ENCODE results near the gene LRRN4CL. TPM values are rescaled to one million over a fixed set of nuclear protein-coding genes. Genes with fewer than 3 reads are reported as not detected.

The LRRN4CL gene
- total and polyA plus RNA-seq, 2 of the 8 experiments (the other 6 are each of a cell fraction or from before 2014, with no cell fraction given), result 0.05 to 0.26 TPM

DNA sequence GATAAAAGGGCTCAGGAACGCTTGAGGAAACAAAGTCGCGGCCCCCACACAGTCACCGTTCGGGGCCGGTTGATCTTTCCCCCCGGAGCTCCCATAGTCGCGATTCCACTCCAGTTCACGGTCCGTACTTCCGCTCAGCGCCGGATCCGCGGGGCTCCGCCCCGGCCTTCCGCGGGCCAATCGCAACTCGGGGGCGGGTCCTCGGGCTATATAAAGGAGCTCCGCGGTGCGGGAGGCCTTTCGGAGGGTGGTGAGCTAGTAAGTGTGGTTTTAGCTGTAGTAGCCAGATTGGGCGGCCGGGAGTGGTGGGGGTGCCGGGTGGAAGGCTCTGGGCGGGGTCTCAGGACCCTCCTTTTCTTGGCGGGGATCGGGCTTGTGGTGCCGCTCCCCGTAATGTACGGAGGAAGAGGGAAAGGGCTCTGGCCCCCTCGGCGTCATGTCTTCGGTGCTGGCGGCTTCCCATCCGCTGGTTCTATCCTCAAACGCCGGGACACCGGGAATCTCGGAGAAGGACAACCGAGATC is 24.2 kb downstream of the LRRN4CL start, which contains the start of the genes C11orf98 and CSKMT (continued):
- TF ChIP-seq CBX5 (IDR thresholded peaks at IDR 0.05; ENCODE audit: low read depth, low read length) (no peak), CEBPB (IDR thresholded peaks at IDR 0.05; ENCODE audit: low read depth, low read length) (no peak), PHF8 (conservative IDR thresholded peaks at IDR 0.05; ENCODE audit: low read depth, low read length) (peak; percentile 85), CREB1 (IDR thresholded peaks at IDR 0.05) (no peak), SRF (IDR thresholded peaks at IDR 0.05; ENCODE audit: low read depth, low read length) (0 out of 2 replicates have a peak, but pooled peaks have one; percentile 10), BRCA1 (IDR thresholded peaks at IDR 0.05; ENCODE audit: low read depth, low read length) (no peak), JUND (IDR thresholded peaks at IDR 0.05; ENCODE audit: low read length) (no peak), RFX5 (IDR thresholded peaks at IDR 0.05; ENCODE audit: borderline replicate concordance, low read depth, low read length) (no peak), TAF1 (IDR thresholded peaks at IDR 0.05; ENCODE audit: low read depth, low read length) (peak; percentile 99), CHD1 (IDR thresholded peaks at IDR 0.05; ENCODE audit: low read depth, low read length) (no peak), EGR1 (IDR thresholded peaks at IDR 0.05; ENCODE audit: borderline replicate concordance, low read depth, low read length) (peak; percentile 68)
- TF ChIP-seq, protein P1, sequence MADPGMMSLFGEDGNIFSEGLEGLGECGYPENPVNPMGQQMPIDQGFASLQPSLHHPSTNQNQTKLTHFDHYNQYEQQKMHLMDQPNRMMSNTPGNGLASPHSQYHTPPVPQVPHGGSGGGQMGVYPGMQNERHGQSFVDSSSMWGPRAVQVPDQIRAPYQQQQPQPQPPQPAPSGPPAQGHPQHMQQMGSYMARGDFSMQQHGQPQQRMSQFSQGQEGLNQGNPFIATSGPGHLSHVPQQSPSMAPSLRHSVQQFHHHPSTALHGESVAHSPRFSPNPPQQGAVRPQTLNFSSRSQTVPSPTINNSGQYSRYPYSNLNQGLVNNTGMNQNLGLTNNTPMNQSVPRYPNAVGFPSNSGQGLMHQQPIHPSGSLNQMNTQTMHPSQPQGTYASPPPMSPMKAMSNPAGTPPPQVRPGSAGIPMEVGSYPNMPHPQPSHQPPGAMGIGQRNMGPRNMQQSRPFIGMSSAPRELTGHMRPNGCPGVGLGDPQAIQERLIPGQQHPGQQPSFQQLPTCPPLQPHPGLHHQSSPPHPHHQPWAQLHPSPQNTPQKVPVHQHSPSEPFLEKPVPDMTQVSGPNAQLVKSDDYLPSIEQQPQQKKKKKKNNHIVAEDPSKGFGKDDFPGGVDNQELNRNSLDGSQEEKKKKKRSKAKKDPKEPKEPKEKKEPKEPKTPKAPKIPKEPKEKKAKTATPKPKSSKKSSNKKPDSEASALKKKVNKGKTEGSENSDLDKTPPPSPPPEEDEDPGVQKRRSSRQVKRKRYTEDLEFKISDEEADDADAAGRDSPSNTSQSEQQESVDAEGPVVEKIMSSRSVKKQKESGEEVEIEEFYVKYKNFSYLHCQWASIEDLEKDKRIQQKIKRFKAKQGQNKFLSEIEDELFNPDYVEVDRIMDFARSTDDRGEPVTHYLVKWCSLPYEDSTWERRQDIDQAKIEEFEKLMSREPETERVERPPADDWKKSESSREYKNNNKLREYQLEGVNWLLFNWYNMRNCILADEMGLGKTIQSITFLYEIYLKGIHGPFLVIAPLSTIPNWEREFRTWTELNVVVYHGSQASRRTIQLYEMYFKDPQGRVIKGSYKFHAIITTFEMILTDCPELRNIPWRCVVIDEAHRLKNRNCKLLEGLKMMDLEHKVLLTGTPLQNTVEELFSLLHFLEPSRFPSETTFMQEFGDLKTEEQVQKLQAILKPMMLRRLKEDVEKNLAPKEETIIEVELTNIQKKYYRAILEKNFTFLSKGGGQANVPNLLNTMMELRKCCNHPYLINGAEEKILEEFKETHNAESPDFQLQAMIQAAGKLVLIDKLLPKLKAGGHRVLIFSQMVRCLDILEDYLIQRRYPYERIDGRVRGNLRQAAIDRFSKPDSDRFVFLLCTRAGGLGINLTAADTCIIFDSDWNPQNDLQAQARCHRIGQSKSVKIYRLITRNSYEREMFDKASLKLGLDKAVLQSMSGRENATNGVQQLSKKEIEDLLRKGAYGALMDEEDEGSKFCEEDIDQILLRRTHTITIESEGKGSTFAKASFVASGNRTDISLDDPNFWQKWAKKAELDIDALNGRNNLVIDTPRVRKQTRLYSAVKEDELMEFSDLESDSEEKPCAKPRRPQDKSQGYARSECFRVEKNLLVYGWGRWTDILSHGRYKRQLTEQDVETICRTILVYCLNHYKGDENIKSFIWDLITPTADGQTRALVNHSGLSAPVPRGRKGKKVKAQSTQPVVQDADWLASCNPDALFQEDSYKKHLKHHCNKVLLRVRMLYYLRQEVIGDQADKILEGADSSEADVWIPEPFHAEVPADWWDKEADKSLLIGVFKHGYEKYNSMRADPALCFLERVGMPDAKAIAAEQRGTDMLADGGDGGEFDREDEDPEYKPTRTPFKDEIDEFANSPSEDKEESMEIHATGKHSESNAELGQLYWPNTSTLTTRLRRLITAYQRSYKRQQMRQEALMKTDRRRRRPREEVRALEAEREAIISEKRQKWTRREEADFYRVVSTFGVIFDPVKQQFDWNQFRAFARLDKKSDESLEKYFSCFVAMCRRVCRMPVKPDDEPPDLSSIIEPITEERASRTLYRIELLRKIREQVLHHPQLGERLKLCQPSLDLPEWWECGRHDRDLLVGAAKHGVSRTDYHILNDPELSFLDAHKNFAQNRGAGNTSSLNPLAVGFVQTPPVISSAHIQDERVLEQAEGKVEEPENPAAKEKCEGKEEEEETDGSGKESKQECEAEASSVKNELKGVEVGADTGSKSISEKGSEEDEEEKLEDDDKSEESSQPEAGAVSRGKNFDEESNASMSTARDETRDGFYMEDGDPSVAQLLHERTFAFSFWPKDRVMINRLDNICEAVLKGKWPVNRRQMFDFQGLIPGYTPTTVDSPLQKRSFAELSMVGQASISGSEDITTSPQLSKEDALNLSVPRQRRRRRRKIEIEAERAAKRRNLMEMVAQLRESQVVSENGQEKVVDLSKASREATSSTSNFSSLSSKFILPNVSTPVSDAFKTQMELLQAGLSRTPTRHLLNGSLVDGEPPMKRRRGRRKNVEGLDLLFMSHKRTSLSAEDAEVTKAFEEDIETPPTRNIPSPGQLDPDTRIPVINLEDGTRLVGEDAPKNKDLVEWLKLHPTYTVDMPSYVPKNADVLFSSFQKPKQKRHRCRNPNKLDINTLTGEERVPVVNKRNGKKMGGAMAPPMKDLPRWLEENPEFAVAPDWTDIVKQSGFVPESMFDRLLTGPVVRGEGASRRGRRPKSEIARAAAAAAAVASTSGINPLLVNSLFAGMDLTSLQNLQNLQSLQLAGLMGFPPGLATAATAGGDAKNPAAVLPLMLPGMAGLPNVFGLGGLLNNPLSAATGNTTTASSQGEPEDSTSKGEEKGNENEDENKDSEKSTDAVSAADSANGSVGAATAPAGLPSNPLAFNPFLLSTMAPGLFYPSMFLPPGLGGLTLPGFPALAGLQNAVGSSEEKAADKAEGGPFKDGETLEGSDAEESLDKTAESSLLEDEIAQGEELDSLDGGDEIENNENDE (IDR thresholded peaks at IDR 0.05; ENCODE audit: insufficient replicate concordance, low read length), result no peak
- TF ChIP-seq, protein P2, sequence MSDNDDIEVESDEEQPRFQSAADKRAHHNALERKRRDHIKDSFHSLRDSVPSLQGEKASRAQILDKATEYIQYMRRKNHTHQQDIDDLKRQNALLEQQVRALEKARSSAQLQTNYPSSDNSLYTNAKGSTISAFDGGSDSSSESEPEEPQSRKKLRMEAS (IDR thresholded peaks at IDR 0.05), result peak; percentile 4; the same call in 1 of the 2 replicates

All from H1 (cell line).